Inflammatory macrophage treated with lipopolysaccharide for 1 hour (primary cell): ENCODE data around the gene ARHGAP9.

ENCODE experiments used
- DNase-seq, 2 donors: peaks; one replicate each; pipeline ENCODE4 v3.0.0-alpha.2; 2020 to 2022

Gene ARHGAP9

GRCh38 chr12:57471661-57472060, 8.0 kb downstream of the ARHGAP9 start:
- no peak for DNase-seq

DNA sequence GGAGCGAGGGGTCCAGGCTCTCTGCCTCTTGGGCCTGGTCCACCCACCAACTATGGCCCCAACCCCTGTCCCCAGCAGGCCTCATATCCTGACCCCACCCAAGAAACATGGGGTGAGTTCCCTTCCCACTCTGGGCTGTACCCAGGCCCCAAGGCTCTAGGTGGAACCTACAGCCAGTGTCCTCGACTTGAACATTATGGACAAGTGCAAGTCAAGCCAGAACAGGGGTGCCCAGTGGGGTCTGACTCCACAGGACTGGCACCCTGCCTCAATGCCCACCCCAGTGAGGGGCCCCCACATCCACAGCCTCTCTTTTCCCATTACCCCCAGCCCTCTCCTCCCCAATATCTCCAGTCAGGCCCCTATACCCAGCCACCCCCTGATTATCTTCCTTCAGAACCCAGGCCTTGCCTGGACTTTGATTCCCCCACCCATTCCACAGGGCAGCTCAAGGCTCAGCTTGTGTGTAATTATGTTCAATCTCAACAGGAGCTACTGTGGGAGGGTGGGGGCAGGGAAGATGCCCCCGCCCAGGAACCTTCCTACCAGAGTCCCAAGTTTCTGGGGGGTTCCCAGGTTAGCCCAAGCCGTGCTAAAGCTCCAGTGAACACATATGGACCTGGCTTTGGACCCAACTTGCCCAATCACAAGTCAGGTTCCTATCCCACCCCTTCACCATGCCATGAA, 8.6 kb downstream of the ARHGAP9 start:
- no peak for DNase-seq

GRCh38 chr12:57470286-57470969, 9.2 kb downstream of the ARHGAP9 start:
- DNase-seq = no peak

DNA sequence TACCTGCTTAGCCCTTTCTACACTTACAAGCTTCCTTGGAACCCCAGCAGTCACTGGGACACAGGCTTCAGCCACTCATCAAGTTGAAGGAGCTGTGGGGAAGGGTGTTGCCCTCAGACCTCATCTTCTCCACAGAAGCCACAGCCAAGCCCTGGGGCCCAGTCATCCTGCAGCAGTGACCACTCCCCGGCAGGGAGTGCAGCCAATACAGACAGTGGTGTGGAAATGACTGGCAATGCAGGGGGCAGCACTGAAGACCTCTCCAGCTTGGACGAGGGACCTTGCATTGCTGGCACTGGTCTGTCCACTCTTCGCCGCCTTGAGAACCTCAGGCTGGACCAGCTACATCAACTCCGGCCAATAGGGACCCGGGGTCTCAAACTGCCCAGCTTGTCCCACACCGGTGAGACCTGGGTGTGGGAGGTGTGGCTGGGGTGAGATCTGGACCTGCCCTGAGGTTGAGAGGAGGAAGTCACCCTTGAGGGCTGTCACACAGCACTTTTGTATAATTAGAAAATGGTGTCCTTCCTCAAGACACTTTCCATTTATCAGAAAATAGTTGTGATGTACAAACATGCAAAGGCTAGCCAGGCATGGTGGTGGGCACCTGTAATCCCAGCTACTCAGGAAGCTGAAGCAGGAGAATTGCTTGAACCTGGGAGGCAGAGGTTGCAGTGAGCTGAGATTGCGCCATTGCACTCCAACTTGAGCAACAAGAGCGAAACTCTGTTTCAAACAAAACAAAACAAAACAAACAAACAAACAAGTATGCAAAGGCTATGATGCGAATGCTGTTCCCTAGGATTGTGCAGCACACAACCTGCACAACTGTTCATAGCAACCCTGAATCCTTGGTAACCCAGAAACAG, 10.1 kb downstream of the ARHGAP9 start:
- no peak for DNase-seq

GRCh38 chr12:57467915-57468314, 11.8 kb downstream of the ARHGAP9 start:
- no peak for DNase-seq

GRCh38 chr12:57467212-57467874, 12.3 kb downstream of the ARHGAP9 start:
- no peak for DNase-seq

DNA sequence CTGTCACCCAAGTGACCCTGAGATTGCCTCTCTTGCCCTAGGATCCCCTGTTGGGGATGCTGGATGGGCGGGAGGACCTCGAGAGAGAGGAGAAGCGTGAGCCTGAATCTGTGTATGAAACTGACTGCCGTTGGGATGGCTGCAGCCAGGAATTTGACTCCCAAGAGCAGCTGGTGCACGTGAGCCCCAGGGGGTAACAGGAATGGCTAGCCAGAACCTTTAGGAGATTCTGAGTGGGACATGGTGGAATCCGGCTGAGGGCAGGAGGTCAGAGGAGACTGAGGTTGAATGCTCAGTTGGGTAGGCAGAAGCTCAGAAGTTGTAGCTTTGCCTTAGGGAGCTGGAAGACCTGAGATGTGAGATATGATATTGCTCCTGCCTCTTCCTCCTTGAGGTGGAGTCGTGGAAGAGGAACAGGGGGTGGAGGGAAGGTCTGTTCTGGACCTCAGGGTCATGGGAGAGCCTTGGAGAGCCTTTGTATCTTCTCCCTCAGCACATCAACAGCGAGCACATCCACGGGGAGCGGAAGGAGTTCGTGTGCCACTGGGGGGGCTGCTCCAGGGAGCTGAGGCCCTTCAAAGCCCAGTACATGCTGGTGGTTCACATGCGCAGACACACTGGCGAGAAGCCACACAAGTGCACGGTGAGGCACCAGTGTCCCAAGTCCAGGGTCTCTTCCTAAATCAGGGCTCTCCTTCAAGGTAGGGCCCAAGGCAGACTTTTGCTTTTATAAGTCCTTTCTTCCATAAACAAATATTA, 13.7 kb downstream of the ARHGAP9 start:
- no peak for DNase-seq

DNA sequence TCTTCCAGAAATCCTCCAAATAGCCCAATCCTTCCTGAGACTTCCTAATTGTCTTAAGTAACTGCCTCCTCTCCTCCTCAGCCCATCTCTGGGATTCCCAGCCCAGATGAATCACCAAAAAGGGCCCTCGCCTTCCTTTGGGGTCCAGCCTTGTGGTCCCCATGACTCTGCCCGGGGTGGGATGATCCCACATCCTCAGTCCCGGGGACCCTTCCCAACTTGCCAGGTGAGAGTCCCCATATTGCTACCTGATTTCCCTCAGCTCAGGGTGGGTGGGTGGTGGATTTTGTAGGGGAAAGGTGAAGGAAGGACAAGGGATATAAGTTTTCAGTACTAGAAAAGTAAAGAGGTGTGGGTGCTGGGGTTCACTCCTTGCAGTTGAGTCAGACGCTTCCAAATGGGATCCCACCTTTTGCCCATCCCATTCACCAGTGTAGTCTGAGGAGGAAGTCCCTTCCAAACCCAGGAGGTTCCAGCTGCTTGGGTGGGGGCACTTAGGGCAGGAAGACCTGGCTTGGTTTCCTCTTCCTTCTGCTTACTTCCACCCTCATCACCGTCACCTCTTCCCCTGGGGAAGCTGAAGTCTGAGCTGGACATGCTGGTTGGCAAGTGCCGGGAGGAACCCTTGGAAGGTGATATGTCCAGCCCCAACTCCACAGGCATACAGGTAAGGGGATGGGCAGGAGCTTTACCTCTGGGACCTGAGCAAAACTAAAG, 14.5 kb downstream of the ARHGAP9 start:
- no peak for DNase-seq

- DNase-seq = no peak
Measured at GRCh38 chr12:57464569-57464968, 15.1 kb downstream of the ARHGAP9 start.

DNA sequence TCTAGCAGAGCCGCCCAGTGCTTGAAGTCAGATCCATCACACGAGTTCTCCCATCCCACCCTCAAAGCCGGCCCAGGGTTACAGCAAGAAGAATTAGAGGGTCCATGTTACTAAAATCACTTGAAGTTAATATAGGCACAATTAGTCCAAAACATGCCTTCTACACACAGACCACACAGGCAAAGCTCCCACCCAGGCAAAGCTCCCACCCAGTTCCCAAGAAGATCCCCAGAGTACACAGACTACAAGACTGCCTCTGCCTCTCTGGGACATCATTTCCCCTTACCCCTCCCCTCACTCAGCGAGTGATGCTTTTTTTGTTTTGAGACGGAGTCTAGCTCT, 16.8 kb downstream of the ARHGAP9 start:
- no peak for DNase-seq

DNA sequence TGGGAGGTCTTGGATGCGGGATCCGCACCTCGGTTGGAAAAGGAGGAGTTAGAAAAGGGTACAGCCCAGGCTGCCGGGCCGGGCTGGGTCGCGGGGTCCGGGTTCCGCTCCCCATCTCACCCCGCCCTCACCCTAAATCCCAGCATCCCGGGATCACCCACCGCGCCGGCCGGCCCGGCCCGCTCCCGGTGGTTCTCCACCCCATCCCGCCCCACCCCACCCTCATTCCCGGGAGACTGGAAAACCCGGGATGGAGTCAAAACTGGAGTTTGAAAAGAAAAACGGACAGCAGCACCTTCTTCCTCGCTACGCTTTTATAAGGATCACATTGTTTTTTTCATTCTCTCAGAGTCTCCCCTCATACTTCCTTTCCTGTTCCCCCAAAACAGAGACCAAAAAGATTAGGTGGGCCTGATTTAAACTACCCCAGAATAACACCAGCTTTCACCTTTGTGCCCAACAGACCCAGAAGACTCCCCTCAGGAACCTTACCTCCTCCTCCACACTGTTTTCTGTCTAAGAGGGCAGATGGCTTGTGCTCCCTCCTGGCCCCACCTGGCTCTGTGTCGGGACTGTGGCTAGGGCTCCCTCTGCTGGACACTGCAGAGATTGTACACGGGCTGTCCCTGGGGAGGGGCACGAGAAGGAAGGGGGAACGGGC, 17.3 kb downstream of the ARHGAP9 start:
- peak; percentile 62 to 89 for DNase-seq

DNA sequence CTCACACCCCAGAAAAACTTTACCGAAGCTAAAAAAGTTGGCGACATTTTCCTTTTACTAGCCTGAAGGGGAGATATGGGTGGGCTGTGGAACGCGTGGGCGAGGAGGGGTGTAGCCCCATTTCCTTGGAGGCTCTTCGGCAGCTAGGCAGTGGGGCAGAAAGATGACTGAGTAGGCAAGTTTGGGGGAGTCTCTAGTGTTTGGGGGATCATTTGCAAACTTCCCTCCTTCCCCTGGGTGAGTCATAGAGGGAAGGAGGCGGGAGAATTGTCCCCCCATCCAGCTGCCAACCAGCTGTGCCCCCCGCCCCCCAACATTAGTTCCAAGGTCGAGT, 17.8 kb downstream of the ARHGAP9 start:
- no peak for DNase-seq

GRCh38 chr12:57461276-57461916, 18.3 kb downstream of the ARHGAP9 start:
- DNase-seq = no peak

DNA sequence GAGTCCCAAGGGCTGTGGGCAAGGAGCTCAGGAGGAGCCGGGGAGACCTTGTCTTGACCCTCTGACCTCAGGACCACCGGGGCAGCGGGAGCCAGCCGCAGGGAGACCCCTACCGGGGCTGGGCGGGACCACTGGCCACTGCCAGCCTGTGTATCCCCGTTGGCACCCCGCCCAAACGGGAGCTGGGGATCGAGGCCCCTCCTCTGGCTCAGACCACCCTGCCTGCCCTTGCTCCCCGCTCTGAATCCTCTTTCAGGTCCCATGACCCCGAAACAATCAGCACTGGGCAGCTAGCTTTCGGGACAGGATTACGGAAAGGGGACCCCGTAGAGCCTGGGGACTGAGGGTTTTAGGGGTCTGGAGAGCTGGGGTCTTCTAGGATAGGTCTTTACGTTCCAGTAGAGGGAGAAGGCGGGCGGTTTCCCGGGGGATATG, 18.8 kb downstream of the ARHGAP9 start:
- no peak for DNase-seq

- DNase-seq = no peak
Measured at GRCh38 chr12:57460468-57460784, 19.2 kb downstream of the ARHGAP9 start.

DNA sequence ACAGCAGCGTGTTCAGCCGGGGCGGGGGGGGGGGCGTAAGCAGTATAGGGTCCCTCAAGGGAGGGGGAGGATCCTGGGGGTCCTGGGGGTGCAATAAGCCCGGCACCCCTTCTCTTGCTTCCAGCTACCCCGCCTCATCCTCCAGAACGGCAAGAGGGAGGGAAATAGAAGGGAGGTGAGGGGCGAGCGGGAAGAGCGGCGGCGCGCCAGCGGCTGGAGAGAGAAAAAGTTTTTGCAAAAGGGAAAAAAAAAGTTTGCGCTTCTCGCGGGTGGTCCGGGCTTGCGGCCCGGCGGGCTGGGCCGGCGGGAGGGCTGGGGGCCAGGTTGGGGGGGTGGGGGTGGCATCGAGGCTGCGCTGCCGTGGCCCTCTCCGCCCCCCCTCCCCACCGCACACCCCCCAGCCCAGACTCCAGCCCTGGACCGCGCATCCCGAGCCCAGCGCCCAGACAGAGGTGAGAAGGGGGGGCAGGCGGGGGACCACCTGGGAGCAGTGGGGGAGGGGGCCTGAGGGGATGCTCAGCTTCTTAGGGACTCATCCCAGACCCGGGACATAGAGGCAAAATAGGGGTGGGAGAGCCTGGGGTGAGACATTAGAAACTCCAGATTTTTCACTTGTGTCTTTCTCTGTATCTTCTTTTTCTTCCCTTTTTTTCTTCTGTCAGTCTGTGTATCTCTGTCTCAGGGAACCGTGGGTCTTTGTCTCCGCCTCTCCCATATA, 19.8 kb downstream of the ARHGAP9 start, which contains the start of gene GLI1:
GLI1 (plus strand) TSS at position 36 of the 718 bp plus-strand sequence. CDS start 3,907 bp downstream, outside the sequence.
- no peak for DNase-seq

GRCh38 chr12:57459055-57459749, 20.5 kb downstream of the ARHGAP9 start:
- DNase-seq = peak; percentile 89 to 97

- DNase-seq = no peak
Measured at GRCh38 chr12:57458665-57459054, 21.0 kb downstream of the ARHGAP9 start.

- DNase-seq = no peak
Measured at GRCh38 chr12:57456737-57457490, 22.8 kb downstream of the ARHGAP9 start.
